CD4-positive, alpha-beta T cell treated with Interleukin-17A for 1 hour (primary cell): ENCODE results near the gene SPON2.
"Not testable (repeated sequence)": the region's sequence is repeated elsewhere in the genome, so short reads cannot be mapped to it uniquely, and the experiment has no call there.

Experiments
- DNase-seq: peaks from one replicate; pipeline ENCODE4 v3.0.0-alpha.2; 2020

The SPON2 gene

GRCh38 chr4:1139860-1140259 is 32.5 kb downstream of the SPON2 start:
- no peak for DNase-seq

- no peak for DNase-seq
Measured at GRCh38 chr4:1137850-1138249, 34.5 kb downstream of the SPON2 start.

GRCh38 chr4:1137063-1137776 is 35.2 kb downstream of the SPON2 start:
- peak; percentile 43 for DNase-seq

GRCh38 chr4:1136048-1136447 is 36.3 kb downstream of the SPON2 start:
- DNase-seq: no peak

- no peak for DNase-seq
Measured at GRCh38 chr4:1133033-1133432, 39.4 kb downstream of the SPON2 start.

- peak; percentile 85 for DNase-seq
Measured at GRCh38 chr4:1130316-1131186, 41.8 kb downstream of the SPON2 start.

- no peak for DNase-seq
Measured at GRCh38 chr4:1126506-1126905, 45.9 kb downstream of the SPON2 start.

- not testable (repeated sequence) for DNase-seq
Measured at GRCh38 chr4:1125466-1125865, 46.9 kb downstream of the SPON2 start.

GRCh38 chr4:1124818-1125217 is 47.6 kb downstream of the SPON2 start:
- DNase-seq: no peak

GRCh38 chr4:1122505-1122904 is 49.9 kb downstream of the SPON2 start:
- DNase-seq: no peak
